ENCODE results near the gene REEP2. TPM values are rescaled to one million over a fixed set of nuclear protein-coding genes. Genes with fewer than 3 reads are reported as not detected.

Gene REEP2
- total RNA-seq, 1 donor from 2014 or later, result 11.1 TPM

GRCh38 chr5:138465261-138466124, 26.6 kb downstream of the REEP2 start, which contains the start of gene EGR1:
EGR1 (plus strand) TSS chr5:138465479; CDS start chr5:138465762, 283 bp downstream.
- Mint-ChIP-seq H3K27me3 (ENCODE audit: low read depth) (no peaks in the 10 kb centered on the region), H3K4me3 (ENCODE audit: low read depth) (peak within 1 kb of the TSS; percentile 85), H3K4me1 (ENCODE audit: low read depth) (peaks cover 35% of the 10 kb centered on the region), H3K27ac (peak within 1 kb of the TSS; percentile 92), H3K36me3 (ENCODE audit: low read depth) (peaks cover 34% of the 10 kb centered on the region), H3K9me3 (no peaks in the 10 kb centered on the region)
- DNase-seq (ENCODE audit: low spot score), result peak; percentile 92
- intact Hi-C loops (cut with micrococcal nuclease), result loop anchor here (1.0 to 10.0 kb wide), 6 partner anchors 27 to 809 kb away; partner anchors contain the start of genes ETF1, FAM53C, KDM3B and SIL1

- no peak for DNase-seq (ENCODE audit: low spot score)
- H3K9me3 Mint-ChIP-seq, result no peaks in the 10 kb centered on the region
- peak overlapping the region; percentile 85 for H3K4me3 Mint-ChIP-seq (ENCODE audit: low read depth)
- no peak overlapping the region for H3K27ac Mint-ChIP-seq
- peaks cover 34% of the 10 kb centered on the region for H3K36me3 Mint-ChIP-seq (ENCODE audit: low read depth)
- H3K4me1 Mint-ChIP-seq (ENCODE audit: low read depth), result peaks cover 28% of the 10 kb centered on the region
- intact Hi-C loops (cut with micrococcal nuclease), result loop anchor here (5.0 to 10.0 kb wide), 2 partner anchors 129 to 808 kb away; partner anchors contain the start of gene FAM53C
- no peaks in the 10 kb centered on the region for H3K27me3 Mint-ChIP-seq (ENCODE audit: low read depth)
Measured at GRCh38 chr5:138466125-138466899, 27.5 kb downstream of the REEP2 start.

GRCh38 chr5:138466900-138467710, 28.2 kb downstream of the REEP2 start:
- intact Hi-C loops (cut with micrococcal nuclease), result loop anchor here (5.0 to 10.0 kb wide), 2 partner anchors 130 to 808 kb away; partner anchors contain the start of gene FAM53C
- no peaks in the 10 kb centered on the region for H3K9me3 Mint-ChIP-seq

GRCh38 chr5:138467711-138468132, 28.9 kb downstream of the REEP2 start:
- H3K27ac Mint-ChIP-seq, result no peak overlapping the region

More at GRCh38 chr5:138466900-138467710, 28.2 kb downstream of the REEP2 start:
- DNase-seq (ENCODE audit: low spot score), result no peak
- no peak overlapping the region for H3K27ac Mint-ChIP-seq
- peaks cover 22% of the 10 kb centered on the region for H3K4me1 Mint-ChIP-seq (ENCODE audit: low read depth)
- H3K27me3 Mint-ChIP-seq (ENCODE audit: low read depth), result peaks cover under 1% of the 10 kb centered on the region
- H3K4me3 Mint-ChIP-seq (ENCODE audit: low read depth), result peak overlapping the region; percentile 85
- peaks cover 34% of the 10 kb centered on the region for H3K36me3 Mint-ChIP-seq (ENCODE audit: low read depth)

GRCh38 chr5:138468133-138468965, 29.5 kb downstream of the REEP2 start:
- Mint-ChIP-seq H3K9me3 (no peaks in the 10 kb centered on the region), H3K27me3 (ENCODE audit: low read depth) (peaks cover 1% of the 10 kb centered on the region), H3K4me1 (ENCODE audit: low read depth) (peaks cover 22% of the 10 kb centered on the region), H3K4me3 (ENCODE audit: low read depth) (peak overlapping the region; percentile 85), H3K27ac (no peak overlapping the region), H3K36me3 (ENCODE audit: low read depth) (peaks cover 34% of the 10 kb centered on the region)
- DNase-seq (ENCODE audit: low spot score), result no peak
- intact Hi-C loops (cut with micrococcal nuclease), result loop anchor here (5.0 to 10.0 kb wide), 2 partner anchors 131 to 806 kb away; partner anchors contain the start of gene FAM53C

More at GRCh38 chr5:138467711-138468132, 28.9 kb downstream of the REEP2 start:
- no peaks in the 10 kb centered on the region for H3K9me3 Mint-ChIP-seq
- peaks cover 22% of the 10 kb centered on the region for H3K4me1 Mint-ChIP-seq (ENCODE audit: low read depth)
- peaks cover 1% of the 10 kb centered on the region for H3K27me3 Mint-ChIP-seq (ENCODE audit: low read depth)
- no peak for DNase-seq (ENCODE audit: low spot score)
- peak overlapping the region; percentile 85 for H3K4me3 Mint-ChIP-seq (ENCODE audit: low read depth)
- peaks cover 34% of the 10 kb centered on the region for H3K36me3 Mint-ChIP-seq (ENCODE audit: low read depth)
- intact Hi-C loops (cut with micrococcal nuclease), result loop anchor here (5.0 to 10.0 kb wide), 2 partner anchors 130 to 807 kb away; partner anchors contain the start of gene FAM53C

- Mint-ChIP-seq H3K4me3 (ENCODE audit: low read depth) (peak overlapping the region; percentile 65), H3K27me3 (ENCODE audit: low read depth) (peaks cover 1% of the 10 kb centered on the region), H3K4me1 (ENCODE audit: low read depth) (peaks cover 22% of the 10 kb centered on the region), H3K9me3 (no peaks in the 10 kb centered on the region), H3K27ac (no peak overlapping the region), H3K36me3 (ENCODE audit: low read depth) (peaks cover 34% of the 10 kb centered on the region)
- intact Hi-C loops (cut with micrococcal nuclease), result loop anchor here (5.0 to 10.0 kb wide), 2 partner anchors 132 to 806 kb away; partner anchors contain the start of gene FAM53C
- no peak for DNase-seq (ENCODE audit: low spot score)
Measured at GRCh38 chr5:138468966-138469539, 30.2 kb downstream of the REEP2 start.

GRCh38 chr5:138469540-138470321, 30.9 kb downstream of the REEP2 start:
- intact Hi-C loops (cut with micrococcal nuclease), result loop anchor here (5.0 to 10.0 kb wide), 2 partner anchors 132 to 805 kb away; partner anchors contain the start of gene FAM53C
- peaks cover 22% of the 10 kb centered on the region for H3K4me1 Mint-ChIP-seq (ENCODE audit: low read depth)
- H3K9me3 Mint-ChIP-seq, result no peaks in the 10 kb centered on the region
- H3K27ac Mint-ChIP-seq, result no peak overlapping the region
- no peak for DNase-seq (ENCODE audit: low spot score)
- no peak overlapping the region for H3K4me3 Mint-ChIP-seq (ENCODE audit: low read depth)
- peaks cover 34% of the 10 kb centered on the region for H3K36me3 Mint-ChIP-seq (ENCODE audit: low read depth)
- peaks cover 1% of the 10 kb centered on the region for H3K27me3 Mint-ChIP-seq (ENCODE audit: low read depth)

- Mint-ChIP-seq H3K36me3 (ENCODE audit: low read depth) (peaks cover 34% of the 10 kb centered on the region), H3K4me3 (ENCODE audit: low read depth) (no peak overlapping the region), H3K27me3 (ENCODE audit: low read depth) (peaks cover 1% of the 10 kb centered on the region), H3K27ac (no peak overlapping the region), H3K9me3 (no peaks in the 10 kb centered on the region), H3K4me1 (ENCODE audit: low read depth) (peaks cover 22% of the 10 kb centered on the region)
- no peak for DNase-seq (ENCODE audit: low spot score)
- intact Hi-C loops (cut with micrococcal nuclease), result no loop called here
Measured at GRCh38 chr5:138470322-138471051, 31.6 kb downstream of the REEP2 start.

- intact Hi-C loops (cut with micrococcal nuclease), result no loop called here
- Mint-ChIP-seq H3K9me3 (no peaks in the 10 kb centered on the region), H3K27me3 (ENCODE audit: low read depth) (peaks cover 1% of the 10 kb centered on the region), H3K36me3 (ENCODE audit: low read depth) (peaks cover 34% of the 10 kb centered on the region), H3K4me1 (ENCODE audit: low read depth) (peaks cover 22% of the 10 kb centered on the region), H3K4me3 (ENCODE audit: low read depth) (no peak overlapping the region), H3K27ac (no peak overlapping the region)
- no peak for DNase-seq (ENCODE audit: low spot score)
Measured at GRCh38 chr5:138471052-138471361, 32.1 kb downstream of the REEP2 start.

- H3K27me3 Mint-ChIP-seq (ENCODE audit: low read depth), result peaks cover 4% of the 10 kb centered on the region
- intact Hi-C loops (cut with micrococcal nuclease), result no loop called here
- no peak overlapping the region for H3K27ac Mint-ChIP-seq
- peaks cover 12% of the 10 kb centered on the region for H3K4me1 Mint-ChIP-seq (ENCODE audit: low read depth)
- peaks cover 22% of the 10 kb centered on the region for H3K36me3 Mint-ChIP-seq (ENCODE audit: low read depth)
- DNase-seq (ENCODE audit: low spot score), result no peak
- H3K4me3 Mint-ChIP-seq (ENCODE audit: low read depth), result no peak overlapping the region
- no peaks in the 10 kb centered on the region for H3K9me3 Mint-ChIP-seq
Measured at GRCh38 chr5:138472353-138472752, 33.5 kb downstream of the REEP2 start.

Measured in activated T-helper 2 cell treated with anti-CD3 and anti-CD28 coated beads, Interferon-gamma antibody, Interleukin-2, Interleukin-4, amounts not matched to agents 10 μg/mL and 5 μg/mL and 100 μg/mL, durations not matched to agents 14 hours and 24 hours and 36 hours (primary cell).